Measurements from ENCODE around the gene IQSEC1. TPM values are rescaled to one million over a fixed set of nuclear protein-coding genes. Genes with fewer than 3 reads are reported as not detected.

Gene IQSEC1
- total and polyA plus RNA-seq, 9 of the 15 experiments (the other 6 are each of a cell fraction or from before 2014, with no cell fraction given), result 0.56 to 39.0 (median 6.8) TPM

DNA sequence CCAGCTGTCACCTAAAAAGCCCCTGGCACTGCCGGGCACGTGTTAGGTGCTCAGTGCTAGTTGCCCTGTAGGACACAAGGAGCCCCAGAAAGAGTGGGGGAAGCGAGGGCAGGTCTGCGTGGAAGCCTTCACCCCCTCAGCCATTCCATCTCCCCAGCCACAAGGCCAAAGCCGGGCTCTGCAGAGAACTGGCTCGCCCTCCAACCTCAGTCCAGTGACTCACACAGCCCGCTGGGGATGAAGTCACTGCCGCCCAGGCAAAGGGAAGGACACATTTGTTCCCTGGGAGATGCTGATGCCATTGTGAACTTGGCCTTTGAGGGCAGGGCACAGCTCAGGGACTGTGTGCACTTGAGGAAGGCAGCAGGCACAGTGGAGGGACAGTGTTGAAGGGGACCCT, 48.1 kb downstream of the IQSEC1 start (continued):
- TF ChIP-seq, protein P1, sequence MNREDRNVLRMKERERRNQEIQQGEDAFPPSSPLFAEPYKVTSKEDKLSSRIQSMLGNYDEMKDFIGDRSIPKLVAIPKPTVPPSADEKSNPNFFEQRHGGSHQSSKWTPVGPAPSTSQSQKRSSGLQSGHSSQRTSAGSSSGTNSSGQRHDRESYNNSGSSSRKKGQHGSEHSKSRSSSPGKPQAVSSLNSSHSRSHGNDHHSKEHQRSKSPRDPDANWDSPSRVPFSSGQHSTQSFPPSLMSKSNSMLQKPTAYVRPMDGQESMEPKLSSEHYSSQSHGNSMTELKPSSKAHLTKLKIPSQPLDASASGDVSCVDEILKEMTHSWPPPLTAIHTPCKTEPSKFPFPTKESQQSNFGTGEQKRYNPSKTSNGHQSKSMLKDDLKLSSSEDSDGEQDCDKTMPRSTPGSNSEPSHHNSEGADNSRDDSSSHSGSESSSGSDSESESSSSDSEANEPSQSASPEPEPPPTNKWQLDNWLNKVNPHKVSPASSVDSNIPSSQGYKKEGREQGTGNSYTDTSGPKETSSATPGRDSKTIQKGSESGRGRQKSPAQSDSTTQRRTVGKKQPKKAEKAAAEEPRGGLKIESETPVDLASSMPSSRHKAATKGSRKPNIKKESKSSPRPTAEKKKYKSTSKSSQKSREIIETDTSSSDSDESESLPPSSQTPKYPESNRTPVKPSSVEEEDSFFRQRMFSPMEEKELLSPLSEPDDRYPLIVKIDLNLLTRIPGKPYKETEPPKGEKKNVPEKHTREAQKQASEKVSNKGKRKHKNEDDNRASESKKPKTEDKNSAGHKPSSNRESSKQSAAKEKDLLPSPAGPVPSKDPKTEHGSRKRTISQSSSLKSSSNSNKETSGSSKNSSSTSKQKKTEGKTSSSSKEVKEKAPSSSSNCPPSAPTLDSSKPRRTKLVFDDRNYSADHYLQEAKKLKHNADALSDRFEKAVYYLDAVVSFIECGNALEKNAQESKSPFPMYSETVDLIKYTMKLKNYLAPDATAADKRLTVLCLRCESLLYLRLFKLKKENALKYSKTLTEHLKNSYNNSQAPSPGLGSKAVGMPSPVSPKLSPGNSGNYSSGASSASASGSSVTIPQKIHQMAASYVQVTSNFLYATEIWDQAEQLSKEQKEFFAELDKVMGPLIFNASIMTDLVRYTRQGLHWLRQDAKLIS (CRISPR knock-in tag; IDR thresholded peaks at IDR 0.05), result no peak
- TF ChIP-seq, protein P2, sequence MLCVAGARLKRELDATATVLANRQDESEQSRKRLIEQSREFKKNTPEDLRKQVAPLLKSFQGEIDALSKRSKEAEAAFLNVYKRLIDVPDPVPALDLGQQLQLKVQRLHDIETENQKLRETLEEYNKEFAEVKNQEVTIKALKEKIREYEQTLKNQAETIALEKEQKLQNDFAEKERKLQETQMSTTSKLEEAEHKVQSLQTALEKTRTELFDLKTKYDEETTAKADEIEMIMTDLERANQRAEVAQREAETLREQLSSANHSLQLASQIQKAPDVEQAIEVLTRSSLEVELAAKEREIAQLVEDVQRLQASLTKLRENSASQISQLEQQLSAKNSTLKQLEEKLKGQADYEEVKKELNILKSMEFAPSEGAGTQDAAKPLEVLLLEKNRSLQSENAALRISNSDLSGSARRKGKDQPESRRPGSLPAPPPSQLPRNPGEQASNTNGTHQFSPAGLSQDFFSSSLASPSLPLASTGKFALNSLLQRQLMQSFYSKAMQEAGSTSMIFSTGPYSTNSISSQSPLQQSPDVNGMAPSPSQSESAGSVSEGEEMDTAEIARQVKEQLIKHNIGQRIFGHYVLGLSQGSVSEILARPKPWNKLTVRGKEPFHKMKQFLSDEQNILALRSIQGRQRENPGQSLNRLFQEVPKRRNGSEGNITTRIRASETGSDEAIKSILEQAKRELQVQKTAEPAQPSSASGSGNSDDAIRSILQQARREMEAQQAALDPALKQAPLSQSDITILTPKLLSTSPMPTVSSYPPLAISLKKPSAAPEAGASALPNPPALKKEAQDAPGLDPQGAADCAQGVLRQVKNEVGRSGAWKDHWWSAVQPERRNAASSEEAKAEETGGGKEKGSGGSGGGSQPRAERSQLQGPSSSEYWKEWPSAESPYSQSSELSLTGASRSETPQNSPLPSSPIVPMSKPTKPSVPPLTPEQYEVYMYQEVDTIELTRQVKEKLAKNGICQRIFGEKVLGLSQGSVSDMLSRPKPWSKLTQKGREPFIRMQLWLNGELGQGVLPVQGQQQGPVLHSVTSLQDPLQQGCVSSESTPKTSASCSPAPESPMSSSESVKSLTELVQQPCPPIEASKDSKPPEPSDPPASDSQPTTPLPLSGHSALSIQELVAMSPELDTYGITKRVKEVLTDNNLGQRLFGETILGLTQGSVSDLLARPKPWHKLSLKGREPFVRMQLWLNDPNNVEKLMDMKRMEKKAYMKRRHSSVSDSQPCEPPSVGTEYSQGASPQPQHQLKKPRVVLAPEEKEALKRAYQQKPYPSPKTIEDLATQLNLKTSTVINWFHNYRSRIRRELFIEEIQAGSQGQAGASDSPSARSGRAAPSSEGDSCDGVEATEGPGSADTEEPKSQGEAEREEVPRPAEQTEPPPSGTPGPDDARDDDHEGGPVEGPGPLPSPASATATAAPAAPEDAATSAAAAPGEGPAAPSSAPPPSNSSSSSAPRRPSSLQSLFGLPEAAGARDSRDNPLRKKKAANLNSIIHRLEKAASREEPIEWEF (CRISPR knock-in tag; IDR thresholded peaks at IDR 0.05), result no peak
- TF ChIP-seq GATAD2A (IDR thresholded peaks at IDR 0.05), result no peak
